T-helper 17 cell (primary cell): ENCODE measurements around the gene ZCCHC7. TPM values are rescaled to one million over a fixed set of nuclear protein-coding genes. Genes with fewer than 3 reads are reported as not detected.

Experiments used
- ATAC-seq: fragments of 150-1000 bp; cut with Tn5 transposase; 2 replicates; pipeline ENCODE4 v1.10.0; 2021; ENCODE audit warnings: mild to moderate bottlenecking, moderate library complexity
- DNase-seq, 3 donors: peaks; one replicate each; pipeline versions ENCODE4 v3.0.0 to v3.0.0-alpha.2; 2020 to 2021
- H3K9me3 ChIP-seq: one replicate; pipeline ENCODE4 v1.7.0; 2013; ENCODE audit warnings: low read length, mild to moderate bottlenecking; ENCODE audit not compliant: control insufficient read depth, poor library complexity, severe bottlenecking
- H3K27ac Mint-ChIP-seq: one replicate; pipeline ENCODE4 v1.8.0; 2022; ENCODE audit warnings: mild to moderate bottlenecking, moderate library complexity, mixed read lengths
- H3K27me3 Mint-ChIP-seq: one replicate; pipeline ENCODE4 v1.8.0; 2022; ENCODE audit warnings: mixed read lengths
- H3K36me3 Mint-ChIP-seq: one replicate; pipeline ENCODE4 v1.8.0; 2022; ENCODE audit warnings: low read depth, mixed read lengths
- H3K4me1 Mint-ChIP-seq: one replicate; pipeline ENCODE4 v1.8.0; 2022; ENCODE audit warnings: mild to moderate bottlenecking, mixed read lengths
- H3K4me3 Mint-ChIP-seq: one replicate; pipeline ENCODE4 v1.8.0; 2022; ENCODE audit warnings: mild to moderate bottlenecking, moderate library complexity, mixed read lengths
- total RNA-seq, 4 donors: library from RNA in 2 of 4; stranded (reverse) in 2 of 4; gene quantifications; one replicate each; pipeline ENCODE4 v1.2.3 and lab custom pipeline; 2022 to 2026

The ZCCHC7 gene
- total RNA-seq, 2 donors from 2014 or later = 33.4 to 33.6 TPM

DNA sequence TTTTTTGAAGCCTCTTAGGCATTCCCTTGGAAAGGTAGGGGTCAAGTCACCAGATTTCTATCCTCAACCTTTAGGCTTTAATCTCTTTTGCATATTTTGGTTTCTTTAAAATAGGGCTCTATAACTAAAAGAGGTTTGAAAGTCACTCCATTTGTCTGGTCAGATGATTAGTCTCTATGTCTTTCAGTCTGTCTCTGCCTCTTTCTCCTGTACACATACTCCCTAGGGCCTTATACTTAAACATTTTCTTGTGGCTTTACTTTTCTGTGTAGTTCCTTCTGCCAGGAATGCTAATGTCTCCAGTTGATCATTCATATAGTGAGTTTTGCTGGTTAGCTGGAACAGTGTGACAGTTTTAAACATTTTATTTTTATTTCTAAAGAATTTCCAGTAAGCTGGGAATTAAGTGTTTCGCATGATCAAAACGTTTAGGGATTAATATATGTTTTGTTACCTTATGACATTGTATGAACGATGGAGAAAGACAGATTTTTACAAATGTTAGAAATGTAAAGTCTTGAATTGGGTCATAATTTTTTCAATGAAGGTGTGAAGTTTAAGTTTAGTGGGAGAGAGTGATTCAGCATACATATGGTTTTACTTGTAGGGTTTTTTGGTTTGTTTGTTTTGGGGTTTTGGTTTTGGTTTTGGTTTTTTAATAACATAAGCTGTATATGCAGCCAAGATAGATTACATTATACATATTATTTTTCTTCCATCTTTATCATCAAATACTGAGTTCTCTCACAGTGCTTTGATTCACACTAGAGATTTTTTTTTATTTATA is 90.6 kb downstream of the ZCCHC7 start:
- no peaks in the 10 kb centered on the region for H3K9me3 ChIP-seq
- ATAC-seq = no peak
- H3K27me3 Mint-ChIP-seq = no peaks in the 10 kb centered on the region
- H3K36me3 Mint-ChIP-seq = no peaks in the 10 kb centered on the region
- H3K4me1 Mint-ChIP-seq = peaks cover 36% of the 10 kb centered on the region
- no peak overlapping the region for H3K4me3 Mint-ChIP-seq
- no peak for DNase-seq
- no peak overlapping the region for H3K27ac Mint-ChIP-seq

DNA sequence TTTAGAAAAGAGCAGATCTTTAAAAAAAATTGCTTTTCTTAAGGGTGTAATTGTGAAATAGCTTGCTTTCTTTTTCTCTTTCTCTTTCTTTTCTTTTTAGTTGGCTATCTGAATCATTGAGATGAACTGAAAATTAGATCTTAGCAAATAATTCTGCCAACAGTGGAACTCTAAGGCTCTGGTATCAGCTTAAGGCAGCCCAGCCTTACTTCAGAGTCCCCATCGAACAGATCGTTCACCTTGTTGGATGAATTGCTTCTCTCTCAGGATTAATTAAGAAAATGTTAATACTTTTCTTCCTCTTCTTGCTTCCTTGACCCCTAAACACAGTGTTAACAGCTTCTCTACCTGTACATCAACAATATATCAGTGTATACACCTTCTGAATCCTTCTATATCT is 92.1 kb downstream of the ZCCHC7 start:
- Mint-ChIP-seq H3K4me3 (no peak overlapping the region), H3K27ac (peak overlapping the region; percentile 49), H3K36me3 (no peaks in the 10 kb centered on the region), H3K27me3 (no peaks in the 10 kb centered on the region), H3K4me1 (peaks cover 29% of the 10 kb centered on the region)
- H3K9me3 ChIP-seq = no peaks in the 10 kb centered on the region
- DNase-seq (no peak), ATAC-seq (no peak)

DNA sequence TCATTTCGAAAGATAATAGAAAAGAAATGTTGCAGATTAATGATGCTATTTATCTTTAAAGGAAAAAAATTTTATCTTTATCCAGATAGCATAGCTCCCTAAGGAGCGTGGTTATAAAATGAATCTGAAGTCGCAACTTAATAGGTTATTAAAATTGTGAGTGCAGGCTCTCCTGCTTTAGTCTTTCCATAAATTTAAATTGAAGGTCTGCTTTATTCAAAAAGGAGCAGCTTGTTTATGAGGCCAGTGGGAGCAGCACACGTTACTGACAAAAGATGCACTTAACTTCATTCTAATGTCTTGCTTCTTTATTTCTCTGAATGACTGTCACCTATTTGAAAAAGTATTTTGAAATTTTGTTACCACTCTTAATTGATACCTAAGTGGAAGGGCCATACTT is 95.0 kb downstream of the ZCCHC7 start:
- peaks cover 13% of the 10 kb centered on the region for H3K4me1 Mint-ChIP-seq
- no peak for ATAC-seq

DNA sequence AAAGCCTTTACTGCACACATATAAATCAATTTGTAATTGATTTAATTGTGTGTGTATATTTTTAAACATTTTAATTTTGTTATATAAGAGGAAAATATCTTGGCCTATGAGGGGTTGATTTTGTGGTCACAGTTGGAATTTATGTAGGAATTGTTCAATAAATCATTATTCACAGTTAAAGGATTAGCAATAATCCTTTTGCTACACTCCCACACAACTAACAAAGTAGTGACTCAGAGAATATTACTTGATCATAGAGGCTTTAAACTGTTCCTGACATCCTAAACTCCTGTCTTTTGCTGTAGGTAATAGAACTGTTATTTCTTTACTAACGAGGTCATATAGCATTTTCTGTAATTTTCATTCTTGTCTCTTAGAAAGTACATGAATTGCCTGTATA is 95.5 kb downstream of the ZCCHC7 start:
- H3K27me3 Mint-ChIP-seq = no peaks in the 10 kb centered on the region
- peaks cover 9% of the 10 kb centered on the region for H3K4me1 Mint-ChIP-seq
- no peak overlapping the region for H3K4me3 Mint-ChIP-seq
- H3K27ac Mint-ChIP-seq = no peak overlapping the region
- H3K36me3 Mint-ChIP-seq = no peaks in the 10 kb centered on the region
- no peak for ATAC-seq
- H3K9me3 ChIP-seq = no peaks in the 10 kb centered on the region
- no peak for DNase-seq

More for the DNA sequence above, 95.0 kb downstream of the ZCCHC7 start:
- Mint-ChIP-seq H3K4me3 (no peak overlapping the region), H3K36me3 (no peaks in the 10 kb centered on the region), H3K27me3 (no peaks in the 10 kb centered on the region), H3K27ac (no peak overlapping the region)
- H3K9me3 ChIP-seq = no peaks in the 10 kb centered on the region
- no peak for DNase-seq

DNA sequence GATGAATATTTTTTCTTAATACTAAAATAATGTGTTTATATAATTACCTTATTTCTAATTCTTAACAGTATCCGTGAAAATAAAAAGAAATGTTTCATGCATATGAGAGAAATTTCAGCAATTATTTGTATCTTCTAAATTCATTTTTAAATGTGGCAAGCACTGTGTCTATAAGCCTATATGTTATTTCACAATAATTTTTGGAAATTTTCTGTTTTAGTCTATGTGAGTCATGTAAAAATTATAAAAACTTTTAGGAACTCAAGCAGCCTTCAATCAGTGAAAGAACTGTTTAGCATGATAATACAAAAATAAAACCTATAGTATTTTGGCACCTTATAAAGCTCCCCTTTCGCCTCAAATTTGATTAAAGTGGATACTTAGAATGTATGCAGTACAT is 96.8 kb downstream of the ZCCHC7 start:
- no peaks in the 10 kb centered on the region for H3K27me3 Mint-ChIP-seq
- H3K27ac Mint-ChIP-seq = no peak overlapping the region
- no peaks in the 10 kb centered on the region for H3K9me3 ChIP-seq
- H3K36me3 Mint-ChIP-seq = no peaks in the 10 kb centered on the region
- H3K4me3 Mint-ChIP-seq = no peak overlapping the region
- ATAC-seq (no peak), DNase-seq (no peak)
- peaks cover 17% of the 10 kb centered on the region for H3K4me1 Mint-ChIP-seq

DNA sequence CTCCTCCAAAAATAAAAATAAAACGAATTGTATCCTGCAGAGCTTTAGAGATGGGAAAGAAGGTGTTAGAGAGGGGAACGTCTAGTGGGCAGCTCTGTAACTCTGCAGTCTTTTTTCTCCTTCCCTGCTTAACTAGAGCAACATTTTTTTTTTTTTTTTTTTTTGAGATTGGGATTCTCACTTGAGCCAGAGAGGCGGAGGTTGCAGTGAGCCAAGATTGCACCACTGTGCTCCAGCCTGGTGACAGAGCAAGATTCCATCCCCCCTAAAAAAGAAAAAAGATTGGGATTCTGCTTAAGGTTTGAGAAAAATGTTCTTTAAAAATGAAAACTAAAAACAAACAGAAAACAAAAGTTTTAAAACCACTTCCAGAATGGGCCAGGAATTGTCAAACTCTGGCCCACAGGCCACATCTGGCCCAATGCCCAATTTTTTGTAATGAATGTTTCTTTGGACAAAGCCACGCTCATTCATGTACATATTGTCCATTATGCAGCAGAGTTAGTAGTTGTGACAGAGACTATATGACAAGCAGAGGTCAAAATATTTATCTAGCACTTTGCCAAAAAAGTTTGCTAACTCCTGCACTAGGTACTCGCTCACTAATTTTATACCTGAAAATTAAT is 98.5 kb downstream of the ZCCHC7 start:
- no peaks in the 10 kb centered on the region for H3K9me3 ChIP-seq
- no peak for ATAC-seq
- Mint-ChIP-seq H3K4me1 (peaks cover 14% of the 10 kb centered on the region), H3K36me3 (no peaks in the 10 kb centered on the region), H3K27ac (no peak overlapping the region), H3K4me3 (no peak overlapping the region), H3K27me3 (no peaks in the 10 kb centered on the region)
- DNase-seq = no peak

DNA sequence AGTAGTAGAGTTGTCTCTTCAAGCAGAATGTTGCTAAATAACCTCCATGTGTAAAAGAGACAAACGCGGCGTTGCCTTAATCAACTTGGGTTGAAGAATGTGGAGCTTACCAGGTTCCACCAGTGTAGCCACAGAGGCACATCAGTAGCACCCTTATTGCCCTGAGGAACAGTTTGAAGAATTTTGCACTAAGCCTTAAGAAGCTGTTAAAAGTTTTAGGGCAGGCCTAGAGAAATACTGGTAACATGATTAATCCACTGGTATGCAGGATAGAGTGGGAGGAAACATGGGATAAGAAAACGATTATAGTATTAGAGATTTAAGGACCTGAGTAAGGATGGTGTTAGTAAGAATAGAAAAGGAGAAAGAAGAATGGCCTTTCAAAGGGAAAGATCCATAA is 100.6 kb downstream of the ZCCHC7 start:
- H3K27ac Mint-ChIP-seq = no peak overlapping the region
- DNase-seq = no peak
- H3K4me3 Mint-ChIP-seq = no peak overlapping the region
- no peaks in the 10 kb centered on the region for H3K36me3 Mint-ChIP-seq
- H3K4me1 Mint-ChIP-seq = peaks cover 14% of the 10 kb centered on the region
- H3K9me3 ChIP-seq = no peaks in the 10 kb centered on the region
- H3K27me3 Mint-ChIP-seq = no peaks in the 10 kb centered on the region
- ATAC-seq = no peak

DNA sequence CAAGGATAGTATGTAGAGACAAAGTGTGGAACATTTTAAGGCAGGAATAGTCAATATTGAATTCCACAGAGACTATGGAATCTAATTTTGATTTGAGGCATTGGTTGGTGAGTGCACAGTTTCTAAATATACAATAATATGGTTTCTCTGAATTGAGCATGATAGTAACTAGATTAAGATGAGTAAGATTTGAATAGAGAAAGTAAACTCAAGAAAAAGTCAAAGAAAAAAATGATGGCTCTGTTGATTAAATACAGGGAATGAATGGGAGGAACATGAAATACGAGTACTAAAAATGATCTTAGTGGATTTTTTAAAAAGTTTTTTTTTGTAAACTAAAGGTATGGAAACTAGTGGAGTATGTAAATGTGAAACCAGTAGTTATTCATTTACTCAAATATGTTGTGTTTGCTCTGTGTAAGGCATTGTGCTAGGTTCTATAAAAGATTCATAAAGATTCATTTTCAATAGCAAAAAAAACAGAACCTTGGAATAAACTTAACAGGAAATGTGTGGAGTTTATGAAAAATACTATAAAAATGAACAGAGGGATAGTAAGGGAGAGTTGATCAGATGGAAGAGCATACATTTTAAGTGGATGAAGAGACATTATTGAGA is 101.2 kb downstream of the ZCCHC7 start:
- ATAC-seq (no peak), DNase-seq (no peak)
- H3K27ac Mint-ChIP-seq = no peak overlapping the region
- no peaks in the 10 kb centered on the region for H3K36me3 Mint-ChIP-seq
- no peak overlapping the region for H3K4me3 Mint-ChIP-seq
- H3K27me3 Mint-ChIP-seq = no peaks in the 10 kb centered on the region
- no peaks in the 10 kb centered on the region for H3K9me3 ChIP-seq
- peaks cover 14% of the 10 kb centered on the region for H3K4me1 Mint-ChIP-seq

DNA sequence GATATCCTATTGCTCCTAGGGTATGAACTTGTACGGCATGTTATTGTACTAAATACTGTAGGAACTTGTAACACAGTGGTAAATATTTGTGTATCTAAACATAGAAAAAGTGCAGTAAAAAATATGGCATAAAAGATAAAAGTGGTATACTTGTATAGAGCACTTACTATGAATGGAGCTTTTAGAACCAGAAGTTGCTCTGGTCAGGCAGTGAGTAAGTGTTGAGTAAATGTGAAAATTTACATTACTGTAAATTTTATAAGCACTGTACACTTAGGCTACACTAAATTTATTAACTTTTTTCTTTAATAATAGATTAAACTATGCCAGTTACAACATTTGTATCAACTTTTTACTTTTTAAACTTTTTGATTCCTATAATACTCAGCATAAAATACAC is 109.1 kb downstream of the ZCCHC7 start:
- Mint-ChIP-seq H3K27ac (no peak overlapping the region), H3K27me3 (no peaks in the 10 kb centered on the region), H3K36me3 (peaks cover 2% of the 10 kb centered on the region), H3K4me1 (peaks cover 11% of the 10 kb centered on the region), H3K4me3 (no peak overlapping the region)
- ATAC-seq (no peak), DNase-seq (no peak)
- H3K9me3 ChIP-seq = no peaks in the 10 kb centered on the region

DNA sequence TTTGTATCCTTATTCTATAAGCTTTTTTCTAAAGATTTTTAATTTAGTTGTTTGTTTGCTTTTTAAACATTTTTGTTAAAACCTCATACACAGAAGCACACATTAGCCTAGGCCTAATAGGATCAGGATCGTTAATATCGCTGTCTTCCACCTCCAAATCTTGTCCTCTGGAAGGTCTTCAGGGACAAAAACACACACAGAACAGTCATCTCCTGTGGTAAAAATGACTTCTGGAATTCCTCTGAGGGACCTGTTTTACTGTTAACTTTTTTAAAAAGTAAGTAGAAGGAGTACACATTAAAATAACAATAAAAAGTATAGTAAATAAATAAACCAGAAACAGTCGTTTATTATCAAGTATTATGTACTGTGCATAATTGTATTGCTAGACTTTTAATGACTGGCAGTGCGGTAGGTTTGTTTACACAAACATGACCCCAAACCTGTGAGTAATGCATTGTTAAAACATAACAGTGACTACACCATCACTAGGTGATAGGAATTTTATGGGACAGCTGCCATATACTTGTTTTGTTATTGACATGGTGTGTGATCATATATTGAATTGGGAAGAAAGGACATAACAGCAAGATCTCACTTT is 109.6 kb downstream of the ZCCHC7 start:
- Mint-ChIP-seq H3K27ac (no peak overlapping the region), H3K4me1 (peaks cover 9% of the 10 kb centered on the region), H3K27me3 (no peaks in the 10 kb centered on the region), H3K4me3 (no peak overlapping the region), H3K36me3 (peaks cover 2% of the 10 kb centered on the region)
- DNase-seq (no peak), ATAC-seq (no peak)
- H3K9me3 ChIP-seq = no peaks in the 10 kb centered on the region

DNA sequence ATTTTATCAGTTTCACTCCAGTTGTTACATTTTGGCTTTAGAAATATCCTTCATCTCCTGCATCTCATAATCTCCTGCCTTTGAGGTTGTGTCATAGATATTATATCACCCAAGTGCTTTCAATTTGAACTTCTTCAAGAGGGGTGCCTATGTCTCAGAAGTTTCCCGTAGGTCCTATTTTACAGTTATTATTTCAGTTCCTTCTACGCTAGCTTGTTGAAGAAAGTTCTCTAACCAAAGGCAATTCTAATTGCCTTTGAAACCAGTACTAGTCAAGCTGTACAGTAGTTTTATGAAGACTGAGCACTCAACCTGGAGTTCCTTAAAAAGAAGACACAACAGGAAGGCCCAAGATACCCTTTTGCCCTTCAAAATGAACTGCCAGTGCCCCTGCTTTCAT is 116.4 kb downstream of the ZCCHC7 start:
- Mint-ChIP-seq H3K4me3 (no peak overlapping the region), H3K27ac (no peak overlapping the region), H3K27me3 (no peaks in the 10 kb centered on the region), H3K4me1 (peaks cover 29% of the 10 kb centered on the region), H3K36me3 (peaks cover 2% of the 10 kb centered on the region)
- ATAC-seq (no peak), DNase-seq (no peak)
- no peaks in the 10 kb centered on the region for H3K9me3 ChIP-seq

DNA sequence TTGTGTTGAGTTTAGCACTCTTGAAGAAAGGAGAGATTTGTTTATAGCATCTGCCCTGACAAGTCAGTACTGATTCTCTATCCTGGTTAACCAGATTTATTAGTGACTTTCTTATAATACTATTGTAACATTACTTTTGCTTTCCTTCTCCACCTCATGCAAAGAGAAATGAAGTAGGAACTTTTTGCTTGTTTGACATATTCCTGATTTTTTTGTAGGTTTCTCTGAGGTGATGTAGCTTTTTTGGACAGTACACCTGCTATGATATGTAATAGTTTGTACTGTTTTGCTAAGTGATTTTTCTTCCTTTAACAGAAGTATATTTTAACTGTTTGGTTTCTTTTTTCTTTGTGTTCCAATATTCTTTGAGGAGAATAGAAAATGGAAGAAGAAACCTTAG is 117.7 kb downstream of the ZCCHC7 start:
- H3K4me3 Mint-ChIP-seq = no peak overlapping the region
- H3K9me3 ChIP-seq = no peaks in the 10 kb centered on the region
- H3K4me1 Mint-ChIP-seq = peaks cover 25% of the 10 kb centered on the region
- H3K27ac Mint-ChIP-seq = no peak overlapping the region
- no peak for DNase-seq
- H3K36me3 Mint-ChIP-seq = peaks cover 2% of the 10 kb centered on the region
- H3K27me3 Mint-ChIP-seq = no peaks in the 10 kb centered on the region
- ATAC-seq = no peak

DNA sequence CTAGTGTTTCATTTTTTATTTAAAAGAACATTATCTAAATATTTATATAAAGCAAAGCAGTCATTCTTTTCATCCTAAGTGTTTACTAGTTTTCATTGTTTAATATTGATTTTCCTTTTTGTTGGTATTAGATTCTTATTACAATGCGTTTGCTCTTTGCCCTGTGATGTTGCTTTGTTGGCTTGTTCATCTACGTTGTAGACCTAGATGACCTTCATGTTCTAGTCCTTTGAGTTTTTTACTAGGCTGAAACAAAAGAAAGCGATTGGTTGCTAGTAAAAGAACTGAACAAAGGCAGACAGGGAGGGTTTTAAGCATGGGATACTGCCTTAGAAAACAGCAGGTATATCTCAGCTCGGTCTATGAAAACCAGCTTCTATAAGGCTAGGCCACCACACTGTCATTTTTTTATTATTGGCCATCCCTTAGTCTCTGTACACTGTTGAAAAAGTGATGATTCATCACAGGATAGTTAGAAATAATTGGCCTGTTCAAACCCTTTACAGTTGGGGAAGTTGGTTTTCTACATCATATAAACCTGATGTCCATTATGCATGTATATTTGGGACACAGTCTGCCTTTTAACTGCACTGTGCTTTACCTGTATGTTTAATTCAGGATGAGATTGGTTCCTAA is 119.0 kb downstream of the ZCCHC7 start:
- no peaks in the 10 kb centered on the region for H3K36me3 Mint-ChIP-seq
- DNase-seq (no peak), ATAC-seq (no peak)
- H3K9me3 ChIP-seq = no peaks in the 10 kb centered on the region
- peaks cover 22% of the 10 kb centered on the region for H3K4me1 Mint-ChIP-seq
- H3K27me3 Mint-ChIP-seq = no peaks in the 10 kb centered on the region
- no peak overlapping the region for H3K27ac Mint-ChIP-seq
- no peak overlapping the region for H3K4me3 Mint-ChIP-seq
